SK-N-SH treated with all-trans-retinoic acid at 6 μM for 48 hours (cell line): ENCODE results near the gene CDCA5.

Experiments used
- ARNTL ChIP-seq: fragments of 450-650 bp; formaldehyde crosslinking; IDR thresholded peaks from 2 replicates; pipeline ENCODE4 v1.5.0; 2020; ENCODE audit warnings: low read depth, mild to moderate bottlenecking, moderate library complexity, borderline replicate concordance
- CREB5 ChIP-seq: fragments of 250-450 bp; sonication (Bioruptor Pico); IDR thresholded peaks from 2 replicates; pipeline ENCODE4 v1.5.1; 2020; ENCODE audit warnings: low read depth, mild to moderate bottlenecking, moderate library complexity
- CSRNP3 ChIP-seq: fragments of 250-450 bp; sonication (Bioruptor Pico); IDR thresholded peaks from 2 replicates; pipeline ENCODE4 v1.5.1; 2021; ENCODE audit warnings: mild to moderate bottlenecking, moderate library complexity
- ESRRG ChIP-seq: fragments of 250-450 bp; sonication (Bioruptor Pico); IDR thresholded peaks from 2 replicates; pipeline ENCODE4 v1.6.1; 2021; ENCODE audit warnings: mild to moderate bottlenecking
- GLIS3 ChIP-seq: fragments of 250-450 bp; sonication (Bioruptor Pico); IDR thresholded peaks from 2 replicates; pipeline ENCODE4 v1.5.0; 2020; ENCODE audit warnings: mild to moderate bottlenecking, moderate library complexity
- OSR1 ChIP-seq: fragments of 250-450 bp; sonication (Bioruptor Pico); IDR thresholded peaks from 2 replicates; pipeline ENCODE4 v1.8.0; 2022; ENCODE audit warnings: moderate library complexity, mild to moderate bottlenecking, inconsistent platforms
- PATZ1 ChIP-seq: fragments of 250-450 bp; sonication (Bioruptor Pico); IDR thresholded peaks from 2 replicates; pipeline ENCODE4 v1.8.0; 2020; ENCODE audit warnings: mild to moderate bottlenecking, moderate library complexity, borderline replicate concordance
- RARB ChIP-seq: fragments of 250-450 bp; sonication (Bioruptor Pico); IDR thresholded peaks from 2 replicates; pipeline ENCODE4 v1.8.0; 2021; ENCODE audit warnings: mild to moderate bottlenecking, moderate library complexity
- SNAI2 ChIP-seq: fragments of 250-450 bp; sonication (Bioruptor Pico); IDR thresholded peaks from 2 replicates; pipeline ENCODE4 v1.5.0; 2020; ENCODE audit warnings: mild to moderate bottlenecking, moderate library complexity
- TSHZ2 ChIP-seq: fragments of 250-450 bp; sonication (Bioruptor Pico); IDR thresholded peaks from 2 replicates; pipeline ENCODE4 v1.5.0; 2020; ENCODE audit warnings: mild to moderate bottlenecking, moderate library complexity
- ZFP30 ChIP-seq: fragments of 450-650 bp; formaldehyde crosslinking; IDR thresholded peaks from 2 replicates; pipeline ENCODE4 v1.5.0; 2022; ENCODE audit warnings: mild to moderate bottlenecking, moderate library complexity
- ZNF565 ChIP-seq: fragments of 450-650 bp; formaldehyde crosslinking; conservative IDR thresholded peaks from 2 replicates; pipeline ENCODE4 v1.5.0; 2020; ENCODE audit warnings: low read depth, mild to moderate bottlenecking, moderate library complexity
- ZNF8 ChIP-seq: fragments of 450-650 bp; formaldehyde crosslinking; IDR thresholded peaks from 2 replicates; pipeline ENCODE4 v1.5.0; 2020; ENCODE audit warnings: mild to moderate bottlenecking, moderate library complexity

GRCh38 chr11:65128182-65129145 lies 44.6 kb upstream of the CDCA5 start:
- TF ChIP-seq ARNTL (no peak), CSRNP3 (CRISPR knock-in tag) (no peak), RARB (CRISPR knock-in tag) (no peak), OSR1 (no peak), GLIS3 (CRISPR knock-in tag) (no peak), ZNF565 (CRISPR knock-in tag) (no peak), ZNF8 (CRISPR knock-in tag) (no peak), SNAI2 (CRISPR knock-in tag) (no peak), ESRRG (CRISPR knock-in tag) (no peak), PATZ1 (CRISPR knock-in tag) (no peak), CREB5 (CRISPR knock-in tag) (no peak), TSHZ2 (CRISPR knock-in tag) (no peak), ZFP30 (no peak)
